GM08714 (cell line): Measurements from ENCODE around the gene HSPA1B.

Experiments
- H3K4me3 ChIP-seq: fragments of 200-500 bp; sonication (Bioruptor generic); 2 replicates; pipeline ENCODE4 v1.5.1; 2014; ENCODE audit warnings: mild to moderate bottlenecking, low read length, inconsistent platforms
- ZNF274 ChIP-seq: IDR thresholded peaks from 2 replicates; pipeline ENCODE4 v1.6.1; 2012; ENCODE audit warnings: mild to moderate bottlenecking, low read depth, low read length

The HSPA1B gene

GRCh38 chr6:31871046-31871659, 43.6 kb downstream of the HSPA1B start:
- TF ChIP-seq ZNF274, result no peak
- H3K4me3 ChIP-seq, result no peak overlapping the region

DNA sequence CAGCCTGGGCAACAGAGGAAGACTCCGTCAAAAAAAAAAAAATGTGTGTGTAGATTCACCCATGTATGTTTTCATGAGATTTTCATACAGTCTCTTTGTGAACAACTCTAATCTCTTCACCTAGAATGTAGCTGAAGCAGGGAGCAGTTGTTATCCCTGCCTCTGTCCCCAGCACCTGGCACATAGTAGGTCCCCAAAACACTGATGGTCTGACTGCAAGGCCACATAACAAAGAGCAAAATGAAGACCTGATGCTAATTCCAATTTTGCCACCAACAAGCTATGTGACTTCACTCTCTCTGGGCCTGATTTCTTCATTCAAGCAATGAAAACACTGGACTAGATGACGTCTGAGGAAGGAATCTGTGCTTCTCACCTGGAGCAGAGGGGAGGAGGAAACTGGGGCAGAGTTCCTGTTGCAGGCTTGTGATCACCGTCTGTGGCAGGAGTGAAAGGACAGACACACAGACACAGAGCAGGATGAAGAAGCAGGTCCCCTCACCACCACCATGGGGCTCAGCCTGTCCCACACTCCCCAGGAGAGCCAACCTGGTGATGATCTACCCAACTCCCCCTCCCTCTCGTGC, 46.6 kb downstream of the HSPA1B start:
- TF ChIP-seq ZNF274, result no peak
- no peak overlapping the region for H3K4me3 ChIP-seq

- no peak for TF ChIP-seq ZNF274
- H3K4me3 ChIP-seq, result no peak overlapping the region
These were observed 47.5 kb downstream of the HSPA1B start for GRCh38 chr6:31874836-31875572.

GRCh38 chr6:31875877-31876276, 48.3 kb downstream of the HSPA1B start:
- TF ChIP-seq ZNF274, result no peak
- no peak overlapping the region for H3K4me3 ChIP-seq

DNA sequence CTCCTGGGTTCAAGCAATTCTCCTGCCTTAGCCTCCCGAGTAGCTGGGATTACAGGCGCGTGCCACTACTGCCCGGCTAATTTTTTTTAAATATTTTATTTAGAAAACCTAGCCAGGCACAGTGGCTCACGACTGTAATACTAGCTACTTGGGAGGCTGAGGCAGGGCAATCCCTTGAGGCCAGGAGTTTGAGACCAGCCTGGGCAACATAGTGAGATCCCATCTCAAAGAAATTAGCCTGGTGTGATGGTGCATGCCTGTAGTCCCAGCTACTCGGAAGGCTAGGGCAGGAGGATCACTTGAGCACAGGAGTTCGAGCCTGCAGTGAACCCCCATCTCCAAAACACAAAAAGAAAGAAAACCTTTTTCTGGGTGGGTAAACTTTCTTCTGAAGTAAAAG, 48.8 kb downstream of the HSPA1B start:
- no peak overlapping the region for H3K4me3 ChIP-seq
- no peak for TF ChIP-seq ZNF274

DNA sequence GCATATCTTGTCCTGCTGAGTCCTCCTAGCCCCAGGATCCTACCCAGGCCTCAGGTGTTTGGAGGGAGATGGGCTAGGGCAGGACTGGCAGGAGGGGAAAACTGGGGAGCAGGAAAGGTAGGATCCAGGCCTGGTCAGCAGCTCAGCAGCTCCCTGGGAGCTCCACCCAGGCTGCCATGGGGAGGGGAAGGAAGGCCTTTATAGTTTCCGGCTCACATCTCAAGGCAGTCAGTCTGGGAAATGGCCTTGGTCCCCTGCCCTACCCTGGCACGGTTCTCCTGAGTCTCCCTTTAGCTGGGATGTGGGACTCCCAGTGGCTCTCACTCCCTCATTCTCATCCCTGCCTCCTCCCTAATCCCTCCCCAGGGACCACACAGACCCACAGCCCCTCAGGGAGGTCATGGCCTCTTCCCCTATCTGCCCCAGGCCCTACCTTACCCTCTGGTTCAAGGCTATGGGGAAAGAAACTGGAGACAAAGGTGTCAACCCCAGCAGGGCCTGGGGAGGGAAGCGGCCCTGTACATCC, 49.6 kb downstream of the HSPA1B start:
- TF ChIP-seq ZNF274, result no peak
- H3K4me3 ChIP-seq, result no peak overlapping the region

DNA sequence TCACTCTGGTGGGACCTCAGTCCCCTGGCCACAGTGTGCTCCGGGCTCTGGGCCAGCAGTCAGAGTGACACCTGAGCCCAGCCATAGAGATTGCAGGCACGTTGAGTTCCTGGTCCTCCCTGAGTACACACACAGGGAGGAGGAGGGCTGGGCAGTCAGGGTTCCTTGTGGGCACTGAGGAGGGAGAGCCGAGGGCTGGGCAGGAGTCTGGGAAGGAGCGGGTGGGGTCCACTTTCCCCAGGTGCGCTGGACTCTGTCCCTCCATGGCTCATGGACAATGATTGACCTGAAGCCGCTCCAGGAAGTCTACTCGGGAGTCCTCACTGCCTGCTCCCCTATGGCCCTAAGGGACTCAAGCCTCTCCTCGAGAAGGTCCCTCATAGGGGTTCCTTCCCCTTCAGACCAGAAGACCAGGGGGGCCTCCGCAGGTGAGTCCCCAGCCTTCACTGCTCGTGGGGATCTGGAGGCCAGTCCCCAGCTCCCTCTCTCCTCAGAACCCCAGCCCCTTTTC, 50.2 kb downstream of the HSPA1B start:
- TF ChIP-seq ZNF274, result no peak
- no peak overlapping the region for H3K4me3 ChIP-seq

- no peak for TF ChIP-seq ZNF274
- H3K4me3 ChIP-seq, result no peak overlapping the region
These were observed 50.7 kb downstream of the HSPA1B start for GRCh38 chr6:31878222-31878621.

DNA sequence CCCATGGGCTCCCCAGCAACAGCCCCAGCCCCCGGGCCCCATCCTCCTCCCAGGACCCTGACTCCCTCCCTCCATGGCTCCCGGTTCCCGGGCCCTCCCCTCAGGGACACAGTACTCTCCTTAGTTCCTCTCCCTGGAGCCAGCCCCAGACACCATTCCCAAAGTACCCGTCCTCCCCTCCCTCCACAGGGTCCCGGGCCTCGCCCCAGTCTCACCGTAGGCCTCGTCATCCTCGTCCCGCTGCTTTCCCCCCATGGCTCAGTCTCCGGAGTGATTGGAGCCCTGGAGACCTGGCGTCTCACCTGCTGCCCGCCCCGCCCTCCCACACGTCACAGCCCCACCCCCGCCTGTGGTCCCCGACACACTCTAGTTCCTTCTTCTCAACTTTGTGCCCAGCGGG, 51.2 kb downstream of the HSPA1B start, which contains the start of gene SLC44A4:
Gene SLC44A4, minus strand, starts transcription at position 272 of the 400 bp plus-strand sequence. Its CDS starts 17 bp downstream, at position 255.
- H3K4me3 ChIP-seq, result no peak within 1 kb of the TSS
- TF ChIP-seq ZNF274, result no peak

DNA sequence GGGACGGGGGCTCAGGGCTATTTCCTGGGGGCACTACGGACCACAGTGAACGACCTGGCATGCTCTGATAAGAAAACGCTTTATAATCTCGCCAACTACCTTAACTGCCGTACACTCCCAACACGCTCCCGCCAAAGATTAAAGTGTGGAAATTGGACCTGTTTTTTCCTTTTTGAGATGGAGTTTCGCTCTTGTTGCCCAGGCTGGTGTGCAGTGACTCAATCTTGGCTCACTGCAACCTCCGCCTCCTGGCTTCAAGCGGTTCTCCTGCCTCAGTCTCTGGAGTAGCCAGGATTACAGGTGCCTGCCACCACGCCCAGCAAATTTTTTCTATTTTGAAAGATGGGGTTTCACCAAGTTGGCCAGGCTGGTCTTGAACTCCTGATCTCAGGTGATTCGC, 51.6 kb downstream of the HSPA1B start:
- no peak for TF ChIP-seq ZNF274
- H3K4me3 ChIP-seq, result no peak overlapping the region
